Heart left ventricle (tissue), 16 donors: ENCODE results near the gene KY. TPM values are rescaled to one million over a fixed set of nuclear protein-coding genes. Genes with fewer than 3 reads are reported as not detected.

Source experiments
- ATAC-seq, 4 donors: fragments of 200-7000 bp; cut with Tn5 transposase; one replicate each; pipeline ENCODE4 v1.9.1; 2020 to 2022; ENCODE audit warnings: moderate library complexity in 4 of 4, mild to moderate bottlenecking in 3 of 4, moderate number of reproducible peaks in 1 of 4
- DNase-seq, 5 donors: peaks; one replicate each; pipeline ENCODE4 v3.0.0-alpha.2; 2020
- H3K27ac ChIP-seq, 12 donors: fragments of 200-600 bp; sonication (generic) in 4 of 12; one replicate each; pipeline versions ENCODE4 v1.5.0 to v1.8.0; 2016 to 2022; ENCODE audit warnings: mild to moderate bottlenecking in 2 of 12
- H3K27me3 ChIP-seq, 9 donors: fragments of 200-600 bp; sonication (generic) in 2 of 9; one replicate each; pipeline versions ENCODE4 v1.5.1 to v1.8.0; 2016 to 2022; ENCODE audit warnings: mild to moderate bottlenecking in 3 of 9
- H3K36me3 ChIP-seq, 9 donors: fragments of 200-600 bp; sonication (generic) in 2 of 9; one replicate each; pipeline versions ENCODE4 v1.5.0 to v1.8.0; 2018 to 2022; ENCODE audit warnings: mild to moderate bottlenecking in 2 of 9
- H3K4me1 ChIP-seq, 12 donors: fragments of 200-600 bp; sonication (generic) in 4 of 12; one replicate each; pipeline versions ENCODE4 v1.5.0 to v1.8.0; 2016 to 2022; ENCODE audit warnings: mild to moderate bottlenecking in 3 of 12
- H3K4me3 ChIP-seq, 12 donors: fragments of 200-600 bp; sonication (generic) in 4 of 12; one replicate each; pipeline versions ENCODE4 v1.5.0 to v1.8.0; 2017 to 2022; ENCODE audit warnings: mild to moderate bottlenecking in 9 of 12, moderate library complexity in 4 of 12
- H3K9me3 ChIP-seq, 12 donors: fragments of 200-600 bp; sonication (generic) in 4 of 12; one replicate each; pipeline versions ENCODE4 v1.5.0 to v1.8.0; 2016 to 2022; ENCODE audit warnings: mild to moderate bottlenecking in 1 of 12
- CTCF ChIP-seq, 12 donors: fragments of 200-600 bp; sonication (generic) in 4 of 12; IDR thresholded peaks; one replicate each; pipeline versions ENCODE4 v1.5.0 to v1.8.0; 2018 to 2022; ENCODE audit warnings: antibody characterized with exemption in 12 of 12, mild to moderate bottlenecking in 5 of 12
- POLR2A ChIP-seq, 2 donors: fragments of 450-650 bp; IDR thresholded peaks; one replicate each; pipeline ENCODE4 v1.6.1; 2017; ENCODE audit warnings: antibody characterized with exemption in 2 of 2, mild to moderate bottlenecking in 2 of 2, moderate library complexity in 2 of 2
- WGBS, 4 donors: extraction: QIAGEN DNeasy Blood & Tissue Kit in 2 of 4; methylation state at CpG; one replicate each; pipeline versions ENCODE4 v1.1.5 to v1.1.7; 2013 to 2018; 5-methylcytosine and 5-hydroxymethylcytosine counted together
- intact Hi-C, 10 donors: fragments of 100-400 bp; cut with DNase I; formaldehyde crosslinking; loops; one replicate each; pipeline versions ENCODE4 v1.11.1 to v1.14.2; 2022
- polyA plus RNA-seq, 2 donors: library from polyadenylated mRNA; stranded (reverse); fragments of 200-250 nt; gene quantifications; one replicate each; pipeline ENCODE4 v1.2.3, GENCODE V29; 2013
- total RNA-seq, 9 donors: library from RNA; depleted of rRNA in 2 of 9; stranded (reverse); fragments of >200 nt in 2 of 9; fragmentation: NEBNext Ultra II Directional in 3 of 9; extraction: Animal tissue kit (Norgen Biotek cat#: 25700) in 3 of 9; gene quantifications; one replicate each; pipeline versions ENCODE4 v1.1.0 to v1.2.4, GENCODE V29; 2016 to 2023
- donor health status: ischemic (EF 13 %, LVEDD 7.1; RV severe dilation, severe dysfunction).
- donor health status: healthy with polysubstance abuse.
- donor health status: DM: no; HTN: yes; CAD: no.
- donor health status: DM: no; HTN: no; CAD: no.
- donor health status: ischemic (EF 25% LVEDD 6.9; RV normal size, moderate dysfunction).
- donor health status: ischemic (EF 25% LVEDD 5.7; RV mildly dilated, moderate dysfunction).
- donor health status: healthy.
- donor health status: DM: yes; HTN: yes; CAD: no.
- donor health status: ischemic (EF 35%, LVEDD 5.7; RV mildly dilated, moderate dysfunction).
- donor health status: nonischemic (EF 11% LVEDD 7.7; RV severe dilation, severe dysfunction).
- donor health status: DM: yes; HTN: yes; CAD: no.
- donor health status: PGD.
- donor health status: ischemic (EF 29% LVEDD 5.4; RV normal size, mild dysfunction).
- donor health status: nonischemic (EF 23%, LVEDD 6.1; RV moderate dilation, normal function).

The KY gene
- total and polyA plus RNA-seq, 11 donors, result 1.4 to 22.5 (median 8.6) TPM

GRCh38 chr3:134622806-134623365 lies 27.9 kb downstream of the KY start:
- ATAC-seq (no peak), DNase-seq (no peak)
- Histone ChIP-seq H3K9me3 (no peaks in the 10 kb centered on the region), H3K27me3 (no peaks in the 10 kb centered on the region), H3K4me3 (no peak overlapping the region), H3K27ac (no peak overlapping the region), H3K4me1 (no peaks in the 10 kb centered on the region), H3K36me3 (peaks cover 0 to 14% (median 0%) of the 10 kb centered on the region in 9 donors)
- TF ChIP-seq POLR2A (IDR thresholded peaks at IDR 0.05) (no peak), CTCF (IDR thresholded peaks at IDR 0.05) (no peak)
- 74 to 85% (median 82%) methylated on average over 5 of the region's 5 CpGs for WGBS, 4 donors
- intact Hi-C loops, result no loop called here

- Histone ChIP-seq H3K9me3 (no peaks in the 10 kb centered on the region), H3K4me1 (no peaks in the 10 kb centered on the region), H3K4me3 (no peak overlapping the region), H3K27ac (no peak overlapping the region), H3K27me3 (no peaks in the 10 kb centered on the region), H3K36me3 (peaks cover 0 to 13% (median 0%) of the 10 kb centered on the region in 9 donors)
- WGBS, 4 donors, result 71 to 77% (median 73%) methylated on average over 3 of the region's 3 CpGs
- TF ChIP-seq CTCF (IDR thresholded peaks at IDR 0.05), result no peak
- no peak for TF ChIP-seq POLR2A (IDR thresholded peaks at IDR 0.05)
- ATAC-seq (no peak), DNase-seq (no peak)
- intact Hi-C loops, result no loop called here
These were observed 29.0 kb downstream of the KY start for GRCh38 chr3:134621854-134622253.

- Histone ChIP-seq H3K4me1 (no peaks in the 10 kb centered on the region), H3K27ac (no peak overlapping the region), H3K9me3 (no peaks in the 10 kb centered on the region), H3K36me3 (peaks cover 0 to 17% (median 0%) of the 10 kb centered on the region in 9 donors), H3K27me3 (no peaks in the 10 kb centered on the region), H3K4me3 (no peak overlapping the region)
- TF ChIP-seq POLR2A (IDR thresholded peaks at IDR 0.05), result no peak
- TF ChIP-seq CTCF (IDR thresholded peaks at IDR 0.05), result no peak
- intact Hi-C loops, result no loop called here
- 81 to 89% (median 84%) methylated on average over 5 of the region's 5 CpGs for WGBS, 4 donors
- ATAC-seq (no peak), DNase-seq (no peak)
These were observed 30.2 kb downstream of the KY start for GRCh38 chr3:134620476-134621115.

GRCh38 chr3:134619884-134620445 lies 30.9 kb downstream of the KY start:
- Histone ChIP-seq H3K4me1 (no peaks in the 10 kb centered on the region), H3K36me3 (peaks cover 0 to 20% (median 0%) of the 10 kb centered on the region in 9 donors), H3K9me3 (no peaks in the 10 kb centered on the region), H3K27me3 (no peaks in the 10 kb centered on the region), H3K4me3 (no peak overlapping the region), H3K27ac (no peak overlapping the region)
- DNase-seq (no peak), ATAC-seq (no peak)
- 88 to 91% (median 90%) methylated on average over 4 to 8 of the region's 8 CpGs for WGBS, 4 donors
- TF ChIP-seq POLR2A (IDR thresholded peaks at IDR 0.05) (no peak), CTCF (IDR thresholded peaks at IDR 0.05) (no peak)
- intact Hi-C loops, result no loop called here
